Upper lobe of left lung (tissue), 6 donors: ENCODE measurements around the gene GOLGA6B. TPM values are rescaled to one million over a fixed set of nuclear protein-coding genes. Genes with fewer than 3 reads are reported as not detected.
"Not testable (repeated sequence)": the region's sequence is repeated elsewhere in the genome, so short reads cannot be mapped to it uniquely, and the experiment has no call there.

ENCODE experiments used
- ATAC-seq, 2 donors: fragments of 200-7000 bp; cut with Tn5 transposase; one replicate each; pipeline ENCODE4 v1.9.1; 2022; ENCODE audit warnings: mild to moderate bottlenecking in 2 of 2, moderate library complexity in 2 of 2; ENCODE audit not compliant: low FRiP score in 2 of 2
- DNase-seq, 2 donors: peaks; one replicate each; pipeline ENCODE4 v3.0.0-alpha.2; 2019 to 2020
- H3K27ac ChIP-seq, 4 donors: fragments of 200-600 bp; sonication (generic); one replicate each; pipeline ENCODE4 v1.5.1; 2016 to 2019
- H3K27me3 ChIP-seq, 4 donors: fragments of 200-600 bp; sonication (generic); one replicate each; pipeline ENCODE4 v1.5.1; 2017 to 2019
- H3K36me3 ChIP-seq, 4 donors: fragments of 200-600 bp; sonication (generic); one replicate each; pipeline ENCODE4 v1.5.1; 2016 to 2019
- H3K4me1 ChIP-seq, 4 donors: fragments of 200-600 bp; sonication (generic); one replicate each; pipeline ENCODE4 v1.5.1; 2018 to 2019
- H3K4me3 ChIP-seq, 4 donors: fragments of 200-600 bp; sonication (generic); one replicate each; pipeline ENCODE4 v1.5.1; 2017 to 2019; ENCODE audit warnings: mild to moderate bottlenecking in 2 of 4, moderate library complexity in 1 of 4
- H3K9me3 ChIP-seq, 4 donors: fragments of 200-600 bp; sonication (generic); one replicate each; pipeline ENCODE4 v1.5.1; 2018 to 2019
- EP300 ChIP-seq, 4 donors: sonication (generic); formaldehyde crosslinking; IDR thresholded peaks; one replicate each; pipeline ENCODE4 v1.5.1; 2017; ENCODE audit warnings: antibody characterized with exemption in 4 of 4, control low read depth in 2 of 4
- POLR2A ChIP-seq, 4 donors: fragments of 450-650 bp; IDR thresholded peaks; one replicate each; pipeline ENCODE4 v1.5.1; 2016 to 2017; ENCODE audit warnings: antibody characterized with exemption in 4 of 4, mild to moderate bottlenecking in 2 of 4
- POLR2AphosphoS5 ChIP-seq, 2 donors: sonication (generic); formaldehyde crosslinking; IDR thresholded peaks; one replicate each; pipeline ENCODE4 v1.5.1; 2017; ENCODE audit warnings: antibody characterized with exemption in 2 of 2
- WGBS, 2 donors: methylation state at CpG; one replicate each; pipeline ENCODE4 v1.1.5; 2017 to 2018; 5-methylcytosine and 5-hydroxymethylcytosine counted together
- total RNA-seq, 6 donors: library from RNA; depleted of rRNA in 4 of 6; stranded (reverse); fragments of >200 nt in 4 of 6; gene quantifications; one replicate each; pipeline versions ENCODE4 v1.1.0 to v1.2.1, GENCODE V29; 2016 to 2021
- TF ChIP-seq, protein P1 (sequence below), 6 experiments: fragments of 450-650 bp in 4 of 6; fragments of 200-600 bp in 2 of 6; sonication (generic) in 2 of 6; IDR thresholded peaks; one replicate each; pipeline ENCODE4 v1.5.1; 2016 to 2019; ENCODE audit warnings: antibody characterized with exemption in 6 of 6
- donor health status: DM: no; HTN: no; CAD: no; lungs with moderate emphysema.
- donor health status: DM: no; HTN: yes; CAD: no; lungs with severe emphysema.

GOLGA6B gene
- total RNA-seq, 6 donors from 2014 or later = not detected

DNA sequence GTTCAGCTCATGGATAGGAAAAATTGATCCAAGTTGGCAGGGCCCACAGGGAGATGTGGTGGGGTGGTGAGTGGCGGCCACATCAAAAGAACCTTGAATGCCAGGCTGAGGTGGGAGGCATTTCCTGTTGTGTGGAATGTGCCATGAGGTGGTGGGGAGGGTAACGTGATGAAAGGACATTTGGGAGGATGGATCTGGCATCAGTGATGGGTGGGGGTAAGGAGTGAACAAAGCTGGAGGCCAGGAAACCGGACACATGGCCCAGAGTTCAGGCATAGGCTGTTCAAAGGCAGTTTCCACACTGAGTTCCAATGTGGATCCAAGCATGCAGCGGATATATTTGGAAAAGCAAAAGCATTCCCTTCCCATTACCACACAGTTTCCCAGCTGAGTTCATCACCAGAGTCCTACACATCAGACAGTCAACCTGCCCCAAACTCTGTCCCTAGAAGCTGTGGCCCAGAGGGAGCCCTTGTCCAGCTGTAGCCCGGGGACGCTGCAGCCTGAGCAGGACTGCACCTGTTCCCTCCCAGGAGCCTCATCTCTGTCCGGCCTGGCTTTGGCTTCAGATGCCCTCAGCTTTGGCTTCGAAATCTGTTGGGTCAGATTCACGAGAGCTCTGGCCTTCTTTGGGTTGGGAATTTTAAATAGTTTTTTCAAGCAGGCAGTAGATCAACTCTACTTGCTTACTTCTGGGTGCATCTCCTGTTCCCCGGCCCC is 37.8 kb upstream of the GOLGA6B start:
- Histone ChIP-seq H3K27me3 (no peaks in the 10 kb centered on the region), H3K36me3 (no peaks in the 10 kb centered on the region), H3K27ac (no peak overlapping the region), H3K9me3 (no peaks in the 10 kb centered on the region), H3K4me1 (peaks cover 0 to 10% (median 0%) of the 10 kb centered on the region in 4 donors), H3K4me3 (no peak overlapping the region)
- ATAC-seq (no peak), DNase-seq (no peak)
- TF ChIP-seq POLR2AphosphoS5 (IDR thresholded peaks at IDR 0.05) (no peak), POLR2A (IDR thresholded peaks at IDR 0.05) (no peak), EP300 (IDR thresholded peaks at IDR 0.05) (no peak)
- TF ChIP-seq, protein P1, sequence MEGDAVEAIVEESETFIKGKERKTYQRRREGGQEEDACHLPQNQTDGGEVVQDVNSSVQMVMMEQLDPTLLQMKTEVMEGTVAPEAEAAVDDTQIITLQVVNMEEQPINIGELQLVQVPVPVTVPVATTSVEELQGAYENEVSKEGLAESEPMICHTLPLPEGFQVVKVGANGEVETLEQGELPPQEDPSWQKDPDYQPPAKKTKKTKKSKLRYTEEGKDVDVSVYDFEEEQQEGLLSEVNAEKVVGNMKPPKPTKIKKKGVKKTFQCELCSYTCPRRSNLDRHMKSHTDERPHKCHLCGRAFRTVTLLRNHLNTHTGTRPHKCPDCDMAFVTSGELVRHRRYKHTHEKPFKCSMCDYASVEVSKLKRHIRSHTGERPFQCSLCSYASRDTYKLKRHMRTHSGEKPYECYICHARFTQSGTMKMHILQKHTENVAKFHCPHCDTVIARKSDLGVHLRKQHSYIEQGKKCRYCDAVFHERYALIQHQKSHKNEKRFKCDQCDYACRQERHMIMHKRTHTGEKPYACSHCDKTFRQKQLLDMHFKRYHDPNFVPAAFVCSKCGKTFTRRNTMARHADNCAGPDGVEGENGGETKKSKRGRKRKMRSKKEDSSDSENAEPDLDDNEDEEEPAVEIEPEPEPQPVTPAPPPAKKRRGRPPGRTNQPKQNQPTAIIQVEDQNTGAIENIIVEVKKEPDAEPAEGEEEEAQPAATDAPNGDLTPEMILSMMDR (IDR thresholded peaks at IDR 0.05) = no peak
- 85 to 90% methylated on average over 9 to 10 of the region's 10 CpGs for WGBS, 2 donors

DNA sequence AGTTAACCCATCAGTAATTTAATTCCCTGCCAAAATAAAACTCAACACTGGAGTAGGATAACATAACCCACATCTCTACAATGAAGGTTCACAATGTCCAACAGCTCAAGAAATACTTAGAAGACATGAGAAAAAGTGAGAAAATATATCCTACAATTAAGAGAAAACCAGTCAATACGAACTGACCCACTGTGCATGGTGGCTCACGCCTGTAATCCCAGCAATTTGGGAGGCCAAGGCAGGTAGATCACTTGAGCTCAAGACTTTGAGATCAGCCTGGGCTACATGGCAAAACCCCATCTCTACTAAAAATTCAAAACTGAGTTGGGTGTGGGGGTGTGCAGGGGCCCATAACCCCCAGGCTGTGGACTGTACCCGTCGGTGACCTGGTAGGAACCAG is 30.6 kb upstream of the GOLGA6B start:
- 88 to 93% methylated on average over 4 of the region's 4 CpGs for WGBS, 2 donors
- not testable (repeated sequence) for H3K4me1 ChIP-seq, H3K36me3 ChIP-seq, H3K4me3 ChIP-seq, ATAC-seq, H3K9me3 ChIP-seq, DNase-seq, H3K27me3 ChIP-seq, H3K27ac ChIP-seq

DNA sequence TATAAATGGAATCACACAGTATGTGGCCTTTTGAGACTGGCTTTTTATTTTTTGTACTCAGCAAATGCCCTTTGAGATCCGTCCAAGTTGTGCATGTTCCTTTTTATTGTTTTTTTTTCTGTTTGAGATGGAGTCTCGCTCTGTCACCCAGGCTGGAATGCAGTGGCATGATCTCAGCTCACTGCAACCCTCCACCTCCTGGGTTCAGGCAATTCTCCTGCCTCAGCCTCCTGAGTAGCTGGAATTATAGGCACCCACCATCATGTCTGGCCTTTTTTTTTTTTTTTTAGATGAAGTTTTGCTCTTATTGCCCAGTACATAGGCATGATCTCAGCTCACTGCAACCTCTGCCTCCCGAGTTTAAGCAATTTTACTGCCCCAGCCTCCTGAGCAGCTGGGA is 28.3 kb upstream of the GOLGA6B start:
- not testable (repeated sequence) for ATAC-seq, H3K36me3 ChIP-seq, H3K9me3 ChIP-seq, H3K4me3 ChIP-seq, H3K4me1 ChIP-seq, H3K27ac ChIP-seq, DNase-seq, H3K27me3 ChIP-seq
- WGBS, 2 donors = 79 to 88% methylated on average over 3 of the region's 3 CpGs

DNA sequence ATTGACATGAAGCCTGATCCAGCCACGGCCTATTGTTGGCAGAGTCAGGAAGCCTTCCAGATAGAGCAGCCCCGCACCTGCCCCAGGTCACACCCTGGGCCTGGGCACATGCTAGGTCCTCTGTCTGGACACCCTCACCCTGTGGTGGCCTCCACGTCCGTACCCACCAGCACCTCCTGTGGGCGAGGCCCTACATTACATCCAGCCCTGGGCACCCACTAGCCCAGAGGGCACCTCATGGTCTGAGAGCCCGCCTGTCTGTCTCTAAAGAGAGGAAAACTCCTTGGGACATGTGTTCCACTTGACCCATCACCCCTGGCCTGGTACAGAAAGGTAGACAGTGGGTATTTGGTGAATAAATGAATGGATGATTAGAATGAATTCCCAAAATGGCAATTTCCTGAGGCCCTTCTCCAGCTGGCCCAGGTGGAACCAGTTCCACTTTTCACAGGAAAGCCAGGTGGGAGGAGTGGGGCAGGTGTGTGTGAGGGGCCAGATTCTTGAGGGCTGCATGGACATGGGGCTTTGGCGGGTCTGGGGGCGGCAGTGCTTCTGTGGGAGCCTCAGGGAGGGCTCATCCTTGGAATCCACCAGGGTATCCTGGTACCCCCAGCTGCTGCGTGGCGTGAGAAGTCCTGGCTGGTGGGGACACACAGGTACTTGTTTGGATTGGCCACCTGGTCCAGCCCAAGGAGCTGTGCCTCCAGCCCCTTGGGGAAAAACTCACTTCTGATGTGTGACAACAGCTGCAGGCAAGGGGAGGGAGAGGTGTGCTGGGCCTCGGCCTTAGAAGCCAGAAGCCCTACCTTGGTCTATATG is 26.0 kb upstream of the GOLGA6B start:
- not testable (repeated sequence) for H3K4me1 ChIP-seq, H3K4me3 ChIP-seq, H3K27me3 ChIP-seq, H3K36me3 ChIP-seq, H3K27ac ChIP-seq, H3K9me3 ChIP-seq, ATAC-seq
- TF ChIP-seq, protein P1 (IDR thresholded peaks at IDR 0.05) = peak in 1 of 6 experiments; percentile 8
- peak in 1 of 2 donors; percentile 40 for DNase-seq
- WGBS, 2 donors = 74 to 88% methylated on average over 5 to 11 of the region's 11 CpGs

DNA sequence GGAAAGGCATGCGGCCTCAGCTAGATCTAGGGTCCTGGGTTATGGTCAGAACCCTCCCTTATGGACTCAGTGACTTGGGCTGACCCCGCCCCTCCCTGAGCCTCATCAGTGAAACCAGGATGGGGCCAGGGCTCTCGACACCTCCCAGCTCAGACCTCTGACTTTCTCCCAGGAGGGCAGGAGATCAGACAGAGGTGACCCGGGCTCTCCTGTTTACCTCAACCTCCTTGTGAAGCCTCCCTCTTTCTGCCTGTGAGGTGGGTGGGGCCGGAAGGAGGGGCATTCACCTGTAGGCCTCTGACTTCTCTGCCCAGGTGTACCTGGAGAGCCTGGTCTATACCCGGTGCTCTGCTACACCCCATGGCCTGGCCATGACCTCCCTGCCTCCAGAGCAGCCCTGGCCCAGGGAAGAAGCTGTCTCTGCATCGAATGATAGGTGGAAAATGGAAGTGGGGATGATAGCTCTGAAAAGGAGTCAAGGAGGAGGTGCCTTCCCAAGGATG is 25.4 kb upstream of the GOLGA6B start:
- H3K27me3 ChIP-seq, H3K27ac ChIP-seq, H3K36me3 ChIP-seq, H3K4me3 ChIP-seq, ATAC-seq, H3K9me3 ChIP-seq, H3K4me1 ChIP-seq, DNase-seq: not testable (repeated sequence)
- WGBS, 2 donors = 58 to 82% methylated on average over 2 to 7 of the region's 7 CpGs

DNA sequence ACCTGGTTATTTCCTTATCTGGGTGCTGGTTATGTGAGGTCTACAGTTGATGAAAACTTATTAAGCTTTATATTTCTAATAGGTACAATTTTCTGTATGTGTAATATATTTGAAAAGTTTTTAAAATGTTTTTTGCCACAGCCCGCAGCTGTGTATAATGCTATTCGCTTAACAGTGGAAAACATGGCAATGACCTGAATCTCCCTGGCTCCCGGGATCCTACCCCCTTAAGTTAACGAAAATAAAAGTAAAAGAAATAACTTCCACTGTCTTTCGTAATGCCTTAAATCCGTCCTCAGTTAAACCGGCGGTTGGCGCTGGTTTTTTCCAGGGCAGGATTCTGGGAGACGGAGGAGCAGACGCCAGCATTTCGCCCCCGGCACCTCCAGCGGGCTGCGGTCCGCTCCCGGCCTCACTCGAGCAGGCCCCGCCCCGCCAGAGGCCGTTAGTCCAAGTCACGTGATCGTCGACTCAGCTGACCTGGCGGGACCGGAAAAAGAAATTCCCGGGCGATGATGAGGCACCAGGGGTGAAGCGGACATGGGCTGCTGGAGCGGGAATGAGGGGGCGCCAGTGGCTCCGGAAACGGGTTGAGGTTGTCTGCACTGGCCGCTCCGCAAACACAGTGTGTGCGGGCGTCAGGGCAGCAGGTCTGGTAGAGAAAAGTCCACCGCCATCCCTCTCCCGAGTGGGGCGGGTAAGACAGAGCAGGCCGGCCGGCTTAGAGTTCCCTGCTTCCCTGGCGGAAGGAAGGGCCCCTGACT is 17.8 kb upstream of the GOLGA6B start:
- not testable (repeated sequence) for H3K4me1 ChIP-seq, H3K36me3 ChIP-seq, H3K27me3 ChIP-seq, H3K9me3 ChIP-seq
- Histone ChIP-seq H3K4me3 (peak overlapping the region in 3 of 4 donors; percentile 23 to 48 (median 44)), H3K27ac (peak overlapping the region in 2 of 4 donors; percentile 48 to 49)
- ATAC-seq = peak; percentile 73 to 94
- peak; percentile 56 to 93 for DNase-seq
- no CpG with 5 or more reads among the region's 43 CpGs for WGBS, 2 donors

DNA sequence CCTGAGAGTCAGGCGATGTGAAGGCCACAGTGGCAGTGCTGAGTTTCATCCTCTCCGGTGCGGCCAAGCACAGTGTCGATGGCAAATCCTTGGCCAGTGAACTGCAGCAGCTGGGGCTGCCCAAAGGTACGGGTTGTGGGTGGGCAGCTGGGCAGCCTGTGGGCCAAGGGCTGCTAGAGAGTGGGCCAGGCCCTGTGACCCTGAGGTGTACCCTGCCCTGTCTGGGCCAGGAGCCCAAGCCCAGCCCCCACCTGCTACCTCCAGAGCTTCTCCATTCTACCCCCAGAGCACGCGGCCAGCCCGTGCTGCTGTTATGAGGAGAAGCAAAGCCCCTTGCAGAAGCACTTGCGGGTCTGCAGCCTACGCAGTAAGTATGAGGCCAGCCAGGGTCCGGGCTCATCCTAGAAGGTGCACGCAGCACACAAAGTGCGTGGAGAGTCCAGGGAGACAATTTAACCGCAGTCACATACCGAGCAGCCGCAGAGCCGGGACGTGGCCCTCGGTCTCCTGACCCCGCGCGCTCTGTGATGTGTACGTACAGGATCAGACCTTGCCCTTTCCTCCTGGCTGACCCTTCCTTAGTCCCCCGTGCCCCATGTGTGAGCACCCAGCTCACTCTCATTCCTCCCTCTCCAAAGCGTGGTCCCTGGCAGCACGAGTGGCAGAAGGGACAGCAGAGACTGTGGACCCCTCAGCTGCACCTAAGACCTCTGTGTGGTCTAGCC is 14.6 kb upstream of the GOLGA6B start:
- H3K9me3 ChIP-seq, H3K27ac ChIP-seq, DNase-seq, H3K4me3 ChIP-seq, H3K36me3 ChIP-seq, H3K4me1 ChIP-seq, H3K27me3 ChIP-seq: not testable (repeated sequence)
- ATAC-seq = peak in 1 of 2 donors; percentile 5
- no CpG with 5 or more reads among the region's 26 CpGs for WGBS, 2 donors

DNA sequence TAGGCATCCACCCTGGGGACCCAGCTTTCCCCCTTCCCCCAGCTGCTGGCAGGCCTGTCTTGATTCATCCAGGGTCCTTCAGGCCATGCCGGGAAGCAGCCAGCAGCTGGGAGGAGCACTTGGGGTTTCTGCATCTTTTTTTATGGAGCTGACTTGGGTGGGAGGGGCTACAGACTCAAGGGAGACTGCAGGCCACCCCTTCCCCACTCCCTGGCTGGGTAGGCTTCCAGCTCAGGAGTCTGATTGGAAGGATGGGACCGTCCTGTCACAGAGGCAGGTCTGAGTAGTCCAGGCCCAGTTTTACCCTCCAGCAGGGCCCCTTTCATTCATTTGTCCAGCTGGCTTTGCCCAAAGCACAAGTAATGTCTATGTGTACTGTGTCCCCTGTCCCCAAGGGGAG is 12.2 kb upstream of the GOLGA6B start:
- not testable (repeated sequence) for H3K27ac ChIP-seq, H3K27me3 ChIP-seq, DNase-seq, H3K4me1 ChIP-seq, H3K36me3 ChIP-seq, H3K4me3 ChIP-seq, H3K9me3 ChIP-seq, ATAC-seq
- no CpG with 5 or more reads among the region's 2 CpGs for WGBS, 2 donors

DNA sequence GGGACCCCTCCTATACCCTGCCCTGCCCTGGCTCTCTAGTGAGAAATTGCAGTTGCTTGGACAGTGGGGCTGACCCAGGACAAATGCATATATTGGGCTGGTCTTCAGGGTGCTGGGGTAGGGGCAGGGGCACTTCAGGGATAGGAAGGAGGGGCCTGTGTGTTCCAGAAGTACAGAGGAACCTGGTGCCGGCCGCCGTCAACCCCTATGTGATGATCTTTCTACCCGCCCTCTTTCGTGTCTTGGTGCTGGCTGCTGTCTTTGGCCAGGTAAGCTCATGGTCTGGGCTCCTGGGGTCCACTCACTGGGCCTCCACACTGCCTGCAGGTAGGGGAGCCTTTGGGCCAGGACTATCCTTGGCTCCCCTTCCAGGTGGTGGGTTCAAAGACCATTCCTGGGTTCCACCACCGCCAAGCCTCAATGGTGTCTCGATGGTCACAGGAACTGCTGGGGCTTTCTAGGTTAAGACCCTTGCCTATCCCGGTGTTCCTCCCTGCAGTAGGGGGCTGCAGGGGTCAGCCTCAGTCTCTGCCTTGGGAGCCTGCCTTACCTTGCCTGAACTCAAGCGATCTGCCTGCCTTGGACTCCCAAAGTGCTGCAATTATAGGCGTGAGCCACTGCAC is 5.8 kb upstream of the GOLGA6B start:
- WGBS, 2 donors = 60 to 74% methylated on average over 2 to 9 of the region's 10 CpGs
- not testable (repeated sequence) for H3K4me3 ChIP-seq, H3K4me1 ChIP-seq, H3K36me3 ChIP-seq, ATAC-seq, H3K27ac ChIP-seq, DNase-seq, H3K9me3 ChIP-seq, H3K27me3 ChIP-seq
